Vagina (tissue), 2 donors: Measurements from ENCODE around the gene MIOS. TPM values are rescaled to one million over a fixed set of nuclear protein-coding genes. Genes with fewer than 3 reads are reported as not detected.

ENCODE experiments used
- DNase-seq, 2 donors: peaks; one replicate each; pipeline ENCODE4 v3.0.0-alpha.2; 2017; ENCODE audit errors: extremely low spot score in 2 of 2
- H3K27ac ChIP-seq: fragments of 200-600 bp; sonication (generic); one replicate; pipeline ENCODE4 v1.5.1; 2019
- H3K27me3 ChIP-seq: fragments of 200-600 bp; sonication (generic); one replicate; pipeline ENCODE4 v1.5.1; 2019
- H3K36me3 ChIP-seq, 2 donors: fragments of 200-600 bp; sonication (generic); one replicate each; pipeline ENCODE4 v1.5.1; 2017 to 2019
- H3K4me1 ChIP-seq: fragments of 200-600 bp; sonication (generic); one replicate; pipeline ENCODE4 v1.5.1; 2019
- H3K4me3 ChIP-seq, 2 donors: fragments of 200-600 bp; sonication (generic); 1 replicate in 1 of 2; 2 replicates in 1 of 2; pipeline ENCODE4 v1.5.1; 2016 to 2019
- H3K9me3 ChIP-seq: fragments of 200-600 bp; sonication (generic); one replicate; pipeline ENCODE4 v1.5.1; 2019
- POLR2A ChIP-seq, 2 donors: fragments of 450-650 bp; IDR thresholded peaks; one replicate each; pipeline ENCODE4 v1.6.1; 2017; ENCODE audit warnings: antibody characterized with exemption in 2 of 2, mild to moderate bottlenecking in 2 of 2, moderate library complexity in 2 of 2
- POLR2AphosphoS5 ChIP-seq, 2 donors: sonication (generic); formaldehyde crosslinking; IDR thresholded peaks; one replicate each; pipeline ENCODE4 v1.9.0; 2017; ENCODE audit warnings: antibody characterized with exemption in 2 of 2, mild to moderate bottlenecking in 2 of 2, low read depth in 1 of 2; ENCODE audit not compliant: insufficient read depth in 1 of 2
- intact Hi-C: fragments of 100-400 bp; cut with DNase I; formaldehyde crosslinking; loops from one replicate; pipeline ENCODE4 v1.15.1; 2023
- total RNA-seq: library from RNA; depleted of rRNA; stranded (reverse); fragments of >200 nt; gene quantifications from one replicate; pipeline ENCODE4 v1.2.3, GENCODE V29; 2016
- TF ChIP-seq, protein P1 (sequence below), 3 experiments: fragments of 450-650 bp in 2 of 3; fragments of 200-600 bp in 1 of 3; sonication (generic) in 1 of 3; IDR thresholded peaks; one replicate each; pipeline ENCODE4 v1.5.1; 2017 to 2019; ENCODE audit warnings: antibody characterized with exemption in 3 of 3, mild to moderate bottlenecking in 2 of 3, moderate library complexity in 2 of 3

MIOS gene
- total RNA-seq, 1 donor from 2014 or later, result 50.1 TPM

GRCh38 chr7:7620236-7620635, 53.6 kb downstream of the MIOS start:
- H3K27me3 ChIP-seq, result no peaks in the 10 kb centered on the region
- no peak for DNase-seq
- no peaks in the 10 kb centered on the region for H3K4me1 ChIP-seq
- no peaks in the 10 kb centered on the region for H3K36me3 ChIP-seq
- no peak overlapping the region for H3K27ac ChIP-seq
- no peaks in the 10 kb centered on the region for H3K9me3 ChIP-seq
- intact Hi-C loops, result no loop called here
- TF ChIP-seq POLR2AphosphoS5 (IDR thresholded peaks at IDR 0.05; ENCODE audit: insufficient read depth in 1 of 2, low read depth in 1 of 2), result no peak
- no peak for TF ChIP-seq POLR2A (IDR thresholded peaks at IDR 0.05)
- TF ChIP-seq, protein P1, sequence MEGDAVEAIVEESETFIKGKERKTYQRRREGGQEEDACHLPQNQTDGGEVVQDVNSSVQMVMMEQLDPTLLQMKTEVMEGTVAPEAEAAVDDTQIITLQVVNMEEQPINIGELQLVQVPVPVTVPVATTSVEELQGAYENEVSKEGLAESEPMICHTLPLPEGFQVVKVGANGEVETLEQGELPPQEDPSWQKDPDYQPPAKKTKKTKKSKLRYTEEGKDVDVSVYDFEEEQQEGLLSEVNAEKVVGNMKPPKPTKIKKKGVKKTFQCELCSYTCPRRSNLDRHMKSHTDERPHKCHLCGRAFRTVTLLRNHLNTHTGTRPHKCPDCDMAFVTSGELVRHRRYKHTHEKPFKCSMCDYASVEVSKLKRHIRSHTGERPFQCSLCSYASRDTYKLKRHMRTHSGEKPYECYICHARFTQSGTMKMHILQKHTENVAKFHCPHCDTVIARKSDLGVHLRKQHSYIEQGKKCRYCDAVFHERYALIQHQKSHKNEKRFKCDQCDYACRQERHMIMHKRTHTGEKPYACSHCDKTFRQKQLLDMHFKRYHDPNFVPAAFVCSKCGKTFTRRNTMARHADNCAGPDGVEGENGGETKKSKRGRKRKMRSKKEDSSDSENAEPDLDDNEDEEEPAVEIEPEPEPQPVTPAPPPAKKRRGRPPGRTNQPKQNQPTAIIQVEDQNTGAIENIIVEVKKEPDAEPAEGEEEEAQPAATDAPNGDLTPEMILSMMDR (IDR thresholded peaks at IDR 0.05), result no peak
- no peak overlapping the region for H3K4me3 ChIP-seq

DNA sequence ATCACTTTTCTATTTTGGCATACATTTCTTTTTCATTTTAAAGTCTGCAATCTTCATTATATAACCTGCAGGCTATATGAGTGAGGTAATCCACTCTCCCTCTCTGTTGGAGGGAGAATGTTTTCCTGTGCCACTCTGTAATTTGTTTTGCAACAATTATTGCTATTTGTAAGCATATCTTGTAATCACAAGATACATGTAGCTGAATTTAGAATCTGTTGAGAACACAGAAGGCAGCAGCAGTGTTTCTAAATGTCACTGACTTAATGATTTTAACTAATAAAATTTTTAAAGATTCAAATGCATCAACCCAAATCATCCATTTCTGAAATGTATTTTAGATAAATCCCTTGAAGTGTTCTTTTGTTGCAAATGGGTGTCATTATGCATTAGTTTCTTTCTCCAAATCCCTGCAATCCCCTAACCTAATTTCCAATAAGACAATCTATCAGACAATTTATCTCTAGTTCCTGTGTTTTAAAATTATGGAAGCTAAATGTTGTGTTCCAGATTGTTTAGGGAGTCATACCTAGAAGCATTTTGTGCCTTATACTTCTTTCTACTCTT, 54.0 kb downstream of the MIOS start:
- DNase-seq, result no peak
- Histone ChIP-seq H3K27ac (no peak overlapping the region), H3K4me3 (no peak overlapping the region), H3K36me3 (no peaks in the 10 kb centered on the region), H3K27me3 (no peaks in the 10 kb centered on the region), H3K4me1 (no peaks in the 10 kb centered on the region), H3K9me3 (no peaks in the 10 kb centered on the region)
- TF ChIP-seq POLR2AphosphoS5 (IDR thresholded peaks at IDR 0.05; ENCODE audit: insufficient read depth in 1 of 2, low read depth in 1 of 2) (no peak), POLR2A (IDR thresholded peaks at IDR 0.05) (no peak)
- TF ChIP-seq, protein P1 (IDR thresholded peaks at IDR 0.05), result no peak
- intact Hi-C loops, result no loop called here

- no peak overlapping the region for H3K4me3 ChIP-seq
- no peaks in the 10 kb centered on the region for H3K27me3 ChIP-seq
- TF ChIP-seq POLR2A (IDR thresholded peaks at IDR 0.05) (no peak), POLR2AphosphoS5 (IDR thresholded peaks at IDR 0.05; ENCODE audit: insufficient read depth in 1 of 2, low read depth in 1 of 2) (no peak)
- TF ChIP-seq, protein P1 (IDR thresholded peaks at IDR 0.05), result no peak
- DNase-seq, result no peak
- H3K36me3 ChIP-seq, result no peaks in the 10 kb centered on the region
- H3K27ac ChIP-seq, result no peak overlapping the region
- H3K9me3 ChIP-seq, result peaks cover 4% of the 10 kb centered on the region
- no peaks in the 10 kb centered on the region for H3K4me1 ChIP-seq
- intact Hi-C loops, result no loop called here
These were observed 61.8 kb downstream of the MIOS start for GRCh38 chr7:7628476-7628875.

- H3K4me1 ChIP-seq, result no peaks in the 10 kb centered on the region
- DNase-seq, result no peak
- TF ChIP-seq POLR2A (IDR thresholded peaks at IDR 0.05), result no peak
- no peak for TF ChIP-seq POLR2AphosphoS5 (IDR thresholded peaks at IDR 0.05; ENCODE audit: insufficient read depth in 1 of 2, low read depth in 1 of 2)
- TF ChIP-seq, protein P1 (IDR thresholded peaks at IDR 0.05), result no peak
- H3K27ac ChIP-seq, result no peak overlapping the region
- H3K27me3 ChIP-seq, result no peaks in the 10 kb centered on the region
- H3K4me3 ChIP-seq, result no peak overlapping the region
- no peaks in the 10 kb centered on the region for H3K36me3 ChIP-seq
- H3K9me3 ChIP-seq, result peaks cover 4% of the 10 kb centered on the region
- intact Hi-C loops, result no loop called here
These were observed 64.1 kb downstream of the MIOS start for GRCh38 chr7:7630626-7631329.

DNA sequence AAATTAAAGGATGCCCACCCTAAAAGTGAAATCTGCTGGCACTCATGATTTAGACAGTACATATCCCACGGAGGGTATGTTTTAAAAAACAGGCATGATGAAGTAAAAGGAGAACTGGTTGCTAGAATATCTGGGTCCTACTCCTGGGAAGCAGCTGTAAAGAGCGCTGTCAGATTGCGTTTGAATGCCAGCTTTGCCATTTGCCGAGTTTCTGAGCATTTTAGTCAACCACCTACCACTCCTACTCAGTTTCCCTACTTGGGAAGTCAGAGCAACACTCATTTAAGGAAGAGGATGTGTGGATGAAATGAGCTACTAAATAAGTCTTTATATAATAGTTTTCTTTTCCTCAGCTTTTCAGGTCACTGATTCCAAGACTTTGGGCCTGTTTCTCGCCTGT, 72.7 kb downstream of the MIOS start:
- DNase-seq, result no peak
- intact Hi-C loops, result no loop called here
- no peak for TF ChIP-seq POLR2A (IDR thresholded peaks at IDR 0.05)
- TF ChIP-seq POLR2AphosphoS5 (IDR thresholded peaks at IDR 0.05; ENCODE audit: insufficient read depth in 1 of 2, low read depth in 1 of 2), result no peak
- TF ChIP-seq, protein P1 (IDR thresholded peaks at IDR 0.05), result no peak
- H3K27ac ChIP-seq, result peak overlapping the region; percentile 89
- peaks cover 26% of the 10 kb centered on the region for H3K4me1 ChIP-seq
- no peaks in the 10 kb centered on the region for H3K27me3 ChIP-seq
- peak overlapping the region; percentile 93 to 96 for H3K4me3 ChIP-seq
- H3K36me3 ChIP-seq, result peaks cover 0 to 7% of the 10 kb centered on the region in 2 donors
- H3K9me3 ChIP-seq, result no peaks in the 10 kb centered on the region
